Type B pancreatic cell (in vitro differentiated cells): ENCODE measurements around the gene EFNA5. TPM values are rescaled to one million over a fixed set of nuclear protein-coding genes. Genes with fewer than 3 reads are reported as not detected.

Source experiments
- DNase-seq: peaks from one replicate; pipeline ENCODE4 v3.0.0; 2021; ENCODE audit warnings: mixed read lengths; ENCODE audit not compliant: unreplicated experiment; ENCODE audit errors: extremely low spot score
- H3K27ac Mint-ChIP-seq: 2 replicates; pipeline ENCODE4 v1.8.0; 2021; ENCODE audit warnings: mild to moderate bottlenecking, mixed read lengths
- H3K27me3 Mint-ChIP-seq: 2 replicates; pipeline ENCODE4 v1.8.0; 2021; ENCODE audit warnings: mixed read lengths
- H3K36me3 Mint-ChIP-seq: 2 replicates; pipeline ENCODE4 v1.8.0; 2021; ENCODE audit warnings: mixed read lengths
- H3K4me1 Mint-ChIP-seq: one replicate; pipeline ENCODE4 v1.8.0; 2021; ENCODE audit warnings: mixed read lengths; ENCODE audit not compliant: unreplicated experiment
- H3K4me3 Mint-ChIP-seq: 2 replicates; pipeline ENCODE4 v1.8.0; 2021; ENCODE audit warnings: mild to moderate bottlenecking, mixed read lengths
- H3K9me3 Mint-ChIP-seq: 2 replicates; pipeline ENCODE4 v1.8.0; 2021; ENCODE audit warnings: mixed read lengths
- CTCF ChIP-seq: fragments of 200-600 bp; sonication (generic); conservative IDR thresholded peaks from 2 replicates; pipeline ENCODE4 v1.5.0; 2021; ENCODE audit warnings: antibody characterized with exemption, mild to moderate bottlenecking
- long read RNA-seq: library from polyadenylated mRNA; unstranded; transcript quantifications from one replicate; pipeline ENCODE4 v2.0.0, GENCODE V29; 2020
- total RNA-seq: library from RNA; stranded (reverse); gene quantifications from 2 replicates; pipeline ENCODE4 v1.2.1, GENCODE V29; 2021; ENCODE audit warnings: low replicate concordance

Gene EFNA5
- 35.7 and 65.0 TPM in 2 replicates for total RNA-seq
- long read RNA-seq, partial matches to known transcripts, result 0 of 4 reads
- long read RNA-seq, other reads (novel, unspliced or antisense), result 4 of 4 reads

- no peaks in the 10 kb centered on the region for H3K9me3 Mint-ChIP-seq
- peak; percentile 73 for DNase-seq
- H3K27ac Mint-ChIP-seq, result peak within 1 kb of the TSS; percentile 90
- H3K4me1 Mint-ChIP-seq, result peaks cover 18% of the 10 kb centered on the region
- no peaks in the 10 kb centered on the region for H3K36me3 Mint-ChIP-seq
- peaks cover 9% of the 10 kb centered on the region for H3K27me3 Mint-ChIP-seq
- H3K4me3 Mint-ChIP-seq, result peak within 1 kb of the TSS; percentile 98
- TF ChIP-seq CTCF, result no peak
Observed at GRCh38 chr5:107670932-107671741, at the start of gene EFNA5. EFNA5 (minus strand) TSS chr5:107670937.

- no peak for TF ChIP-seq CTCF
- no peak overlapping the region for H3K27ac Mint-ChIP-seq
- no peak overlapping the region for H3K4me3 Mint-ChIP-seq
- H3K4me1 Mint-ChIP-seq, result no peaks in the 10 kb centered on the region
- no peaks in the 10 kb centered on the region for H3K27me3 Mint-ChIP-seq
- H3K36me3 Mint-ChIP-seq, result peaks cover 7% of the 10 kb centered on the region
- H3K9me3 Mint-ChIP-seq, result peaks cover 27% of the 10 kb centered on the region
- no peak for DNase-seq
Observed at GRCh38 chr5:107719034-107719606, 48.4 kb upstream of the EFNA5 start.

GRCh38 chr5:107717816-107718215 is 47.1 kb upstream of the EFNA5 start:
- peaks cover 22% of the 10 kb centered on the region for H3K9me3 Mint-ChIP-seq
- peaks cover 7% of the 10 kb centered on the region for H3K36me3 Mint-ChIP-seq
- H3K4me3 Mint-ChIP-seq, result no peak overlapping the region
- no peak overlapping the region for H3K27ac Mint-ChIP-seq
- H3K4me1 Mint-ChIP-seq, result no peaks in the 10 kb centered on the region
- no peaks in the 10 kb centered on the region for H3K27me3 Mint-ChIP-seq
- DNase-seq, result no peak
- no peak for TF ChIP-seq CTCF

GRCh38 chr5:107713228-107713627 is 42.5 kb upstream of the EFNA5 start:
- Mint-ChIP-seq H3K36me3 (no peaks in the 10 kb centered on the region), H3K27ac (no peak overlapping the region), H3K27me3 (no peaks in the 10 kb centered on the region), H3K4me3 (no peak overlapping the region), H3K9me3 (peaks cover 6% of the 10 kb centered on the region), H3K4me1 (no peaks in the 10 kb centered on the region)
- TF ChIP-seq CTCF, result no peak
- DNase-seq, result no peak

GRCh38 chr5:107712359-107712870 is 41.7 kb upstream of the EFNA5 start:
- Mint-ChIP-seq H3K9me3 (peaks cover 7% of the 10 kb centered on the region), H3K27ac (no peak overlapping the region), H3K4me1 (no peaks in the 10 kb centered on the region), H3K36me3 (no peaks in the 10 kb centered on the region), H3K4me3 (no peak overlapping the region), H3K27me3 (no peaks in the 10 kb centered on the region)
- no peak for TF ChIP-seq CTCF
- DNase-seq, result no peak
